HG03135 (cell line): ENCODE results near the gene SORBS1.
"Not testable (repeated sequence)": the region's sequence is repeated elsewhere in the genome, so short reads cannot be mapped to it uniquely, and the experiment has no call there.

Experiments used
- ATAC-seq: cut with Tn5 transposase; IDR thresholded peaks from one replicate; pipeline ENCODE4 v1.9.1; 2021; ENCODE audit warnings: mild to moderate bottlenecking, moderate library complexity; ENCODE audit not compliant: unreplicated experiment

SORBS1 gene

DNA sequence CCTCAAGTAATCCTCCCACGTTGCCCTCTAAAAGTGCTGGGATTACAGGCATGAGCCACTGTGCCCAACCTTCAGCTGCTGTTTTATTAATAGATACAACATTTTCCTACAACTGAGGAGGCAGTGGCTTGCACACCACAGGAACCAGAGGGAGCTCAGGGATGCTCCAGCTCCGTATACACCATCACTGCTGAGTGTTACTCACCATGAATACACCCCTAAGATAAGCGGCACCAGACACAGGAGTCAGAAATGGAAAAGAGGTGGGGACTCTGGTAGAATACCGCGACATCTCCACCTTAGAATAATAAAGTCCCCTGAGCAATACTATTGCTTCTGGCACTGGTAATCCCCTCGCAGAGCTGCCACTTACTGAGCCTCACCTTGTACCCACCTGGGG is 201.7 kb downstream of the SORBS1 start:
- ATAC-seq: no peak

DNA sequence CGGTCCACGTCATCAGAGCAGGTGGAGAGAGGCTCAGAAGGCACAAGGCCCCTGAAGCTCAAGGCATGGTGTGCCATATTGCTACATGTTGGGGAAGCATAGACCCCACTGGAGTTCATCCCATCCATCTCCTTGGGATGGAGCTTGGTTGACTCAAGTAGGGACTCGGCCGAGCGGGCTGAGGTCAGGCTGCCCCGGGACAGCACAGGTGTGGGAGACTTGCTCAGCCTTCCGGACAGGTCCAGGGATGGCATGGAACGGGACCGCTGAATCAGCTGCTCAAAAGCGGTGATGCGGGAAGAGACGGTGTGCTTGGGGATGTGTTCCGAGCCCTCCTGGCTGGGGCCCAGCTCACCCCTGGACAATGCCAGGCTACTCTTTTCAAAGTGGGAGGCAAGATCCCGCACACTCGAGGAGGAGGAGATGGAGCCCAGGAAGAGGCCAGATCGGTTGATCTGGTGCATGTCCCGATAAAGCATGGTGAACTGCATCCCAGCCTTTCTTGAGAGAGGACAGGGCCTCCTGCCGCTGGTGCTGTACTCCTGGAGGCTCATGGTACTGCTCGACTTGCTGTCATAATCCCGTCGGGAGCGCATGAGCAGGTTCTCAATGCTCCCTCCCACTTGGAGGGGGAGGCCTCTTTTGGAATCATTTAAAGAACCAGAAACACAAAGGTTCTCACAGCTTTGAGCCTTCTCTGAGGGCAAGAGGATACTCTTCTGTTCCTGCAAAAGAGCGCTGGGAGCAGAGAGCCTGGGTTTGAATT is 204.8 kb downstream of the SORBS1 start:
- no peak for ATAC-seq

DNA sequence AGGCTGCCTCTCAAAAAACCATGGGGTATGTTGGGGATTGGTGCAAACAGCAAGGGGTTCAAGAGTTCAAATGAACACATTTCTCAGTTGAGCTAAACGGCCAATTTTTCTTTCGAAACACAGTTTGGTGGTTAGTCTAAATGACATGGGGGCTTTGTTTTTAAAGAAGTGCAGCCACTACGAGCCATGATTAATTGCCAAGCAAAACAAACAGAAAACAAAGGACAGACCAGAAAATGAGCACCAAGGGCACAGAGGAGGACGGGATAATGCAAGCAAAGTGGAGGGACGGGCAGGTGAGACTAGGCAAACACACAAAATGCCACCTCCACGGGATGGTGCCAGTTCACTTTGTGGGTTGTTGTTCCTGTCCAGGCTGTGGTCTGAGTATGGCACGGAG is 205.9 kb downstream of the SORBS1 start:
- no peak for ATAC-seq

DNA sequence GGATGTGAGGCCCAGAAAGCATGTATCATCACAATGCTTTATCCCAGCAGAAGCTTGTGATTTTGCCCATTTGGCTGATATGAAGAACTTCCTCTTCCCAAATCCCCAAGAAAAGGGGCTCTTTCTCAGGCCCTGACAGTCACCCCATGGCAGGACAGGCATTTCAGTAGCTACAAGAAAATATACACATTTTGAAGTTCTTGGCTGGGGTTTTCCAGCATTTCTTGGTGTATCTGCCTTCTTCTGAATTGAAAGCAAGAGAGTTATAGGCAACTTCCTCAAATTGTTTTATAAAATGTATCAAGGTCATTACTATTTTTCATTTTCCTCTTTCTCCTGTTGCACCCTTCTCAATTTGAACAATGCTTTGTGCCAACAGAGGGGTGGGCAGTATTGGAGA is 207.1 kb downstream of the SORBS1 start:
- no peak for ATAC-seq

DNA sequence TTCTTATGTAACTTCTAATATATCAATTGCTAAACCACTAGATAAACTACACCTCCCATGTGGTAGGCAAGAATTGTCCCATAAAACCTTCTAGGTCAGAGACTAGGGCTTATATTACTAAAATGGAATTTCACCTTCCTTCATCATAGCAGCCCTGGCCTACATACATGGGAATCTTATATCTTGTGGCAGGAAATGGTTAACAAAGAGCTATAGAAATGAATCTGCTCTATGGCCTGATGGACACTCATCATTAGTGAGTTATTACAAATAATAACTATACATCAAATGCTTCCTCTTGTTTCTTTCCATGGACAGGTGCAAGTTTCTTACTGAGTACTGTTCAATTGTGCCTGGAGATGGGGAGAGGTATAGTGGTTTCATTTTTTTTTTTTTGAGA is 208.0 kb downstream of the SORBS1 start:
- ATAC-seq: no peak

DNA sequence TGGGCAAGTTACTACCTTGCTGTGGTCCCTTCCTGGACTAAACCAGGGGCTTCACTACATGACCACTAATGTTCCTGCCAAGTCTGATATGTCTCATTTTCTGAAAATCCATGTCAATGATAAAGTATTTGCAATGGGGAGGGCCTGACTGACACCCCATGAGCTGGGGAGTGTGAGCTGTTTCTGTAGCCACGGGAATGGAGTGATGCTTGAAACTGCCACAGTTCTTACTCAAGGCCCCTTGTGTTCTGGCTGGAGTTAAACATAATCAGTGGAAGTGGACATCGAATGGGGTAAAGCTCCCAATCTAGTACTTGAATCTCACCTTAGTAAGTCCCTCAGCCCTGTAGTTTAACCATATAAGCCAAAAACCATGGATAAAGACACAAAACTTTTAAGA is 208.5 kb downstream of the SORBS1 start:
- no peak for ATAC-seq

DNA sequence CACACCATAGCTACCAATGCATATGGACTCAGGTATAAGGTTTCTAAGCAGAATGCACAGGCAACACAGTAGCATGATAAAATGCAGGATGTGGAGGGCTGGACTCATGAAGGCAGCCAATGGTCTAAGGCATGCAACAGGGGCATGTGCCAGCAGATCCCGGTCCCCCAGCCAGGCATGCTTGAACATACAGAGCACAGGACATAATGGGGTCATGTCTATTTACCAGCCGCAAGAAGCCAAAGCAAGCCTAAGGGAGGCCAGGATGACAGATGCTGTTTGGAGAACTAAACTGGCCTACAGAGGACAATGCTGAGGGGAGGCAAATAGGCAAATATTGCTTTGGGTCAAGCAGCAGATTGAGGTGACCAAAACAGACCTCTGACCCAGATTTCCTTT is 210.3 kb downstream of the SORBS1 start:
- ATAC-seq: no peak

DNA sequence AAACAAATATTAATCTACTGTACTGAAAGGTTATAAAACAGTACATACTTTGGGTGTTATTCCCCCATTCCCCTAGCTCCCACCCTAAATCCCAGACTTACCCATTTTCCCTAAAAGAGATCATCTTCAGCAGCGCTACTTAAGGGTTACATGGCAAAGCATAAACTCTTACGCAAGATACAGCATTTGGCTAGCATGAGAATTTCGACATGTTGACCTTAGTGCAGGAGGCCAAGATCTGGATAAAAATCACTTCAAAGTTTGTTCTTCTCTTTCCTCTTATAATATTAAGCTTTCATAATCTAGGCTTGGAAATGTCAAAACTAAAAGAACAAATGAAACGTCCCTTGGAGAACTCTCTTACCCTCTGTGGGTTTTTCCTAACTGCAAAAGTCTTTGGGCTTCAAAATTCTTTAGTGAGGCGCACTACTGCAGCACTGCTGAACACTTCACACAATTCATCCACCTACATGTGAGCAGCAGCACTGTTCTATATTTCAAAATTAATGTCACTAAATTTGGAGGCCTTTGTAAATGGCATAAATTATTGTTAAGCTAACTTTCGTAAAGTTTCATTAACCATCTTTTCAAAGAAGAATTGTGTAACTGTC is 210.8 kb downstream of the SORBS1 start:
- no peak for ATAC-seq

DNA sequence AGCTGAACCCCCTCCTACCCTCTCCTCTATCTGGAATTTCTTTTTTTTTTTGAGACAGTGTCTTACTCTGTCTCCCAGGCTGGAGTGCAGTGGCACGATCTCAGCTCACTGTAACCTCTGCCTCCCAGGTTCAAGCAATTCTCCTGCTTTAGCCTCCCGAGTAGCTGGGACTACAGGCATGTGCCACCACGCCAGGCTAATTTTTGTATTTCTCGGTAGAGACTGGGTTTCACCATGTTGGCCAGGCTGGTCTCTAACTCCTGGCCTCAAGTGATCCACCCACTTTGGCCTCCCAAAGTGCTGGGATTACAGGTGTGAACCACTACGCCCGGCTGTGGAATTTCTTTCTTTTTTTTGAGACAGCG is 213.8 kb downstream of the SORBS1 start:
- ATAC-seq: not testable (repeated sequence)

DNA sequence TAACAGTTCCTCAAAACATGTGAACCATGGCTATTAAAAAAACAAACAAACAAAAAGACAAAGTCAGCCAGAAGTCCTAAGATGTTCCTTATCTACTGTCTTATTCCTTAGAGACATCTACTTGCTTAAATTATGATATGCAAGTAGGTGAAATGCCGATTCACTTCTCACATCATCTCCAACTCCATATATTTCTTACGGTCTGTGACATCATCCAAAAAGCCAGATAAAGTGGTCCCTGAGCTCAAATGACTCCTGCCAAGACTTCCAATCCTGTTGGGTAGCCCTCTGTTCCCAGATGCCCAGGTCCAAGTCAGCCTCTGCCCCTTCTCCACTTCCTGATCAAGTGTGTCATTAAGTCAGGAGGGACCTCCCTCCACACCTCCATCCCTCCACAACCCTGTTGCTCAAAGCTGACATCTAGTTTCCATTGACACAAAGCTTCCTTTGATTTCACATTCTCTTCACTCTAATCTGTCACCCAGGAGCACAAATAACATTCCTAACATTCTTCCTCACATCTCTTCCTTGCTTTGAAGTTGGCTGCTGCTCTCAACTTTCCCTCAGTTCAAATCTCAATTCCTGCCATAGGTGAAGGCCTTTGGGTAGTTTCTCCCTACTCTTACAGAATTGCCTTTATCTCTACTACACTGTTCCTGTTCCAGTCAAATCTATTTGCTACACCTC is 214.3 kb downstream of the SORBS1 start:
- no peak for ATAC-seq

DNA sequence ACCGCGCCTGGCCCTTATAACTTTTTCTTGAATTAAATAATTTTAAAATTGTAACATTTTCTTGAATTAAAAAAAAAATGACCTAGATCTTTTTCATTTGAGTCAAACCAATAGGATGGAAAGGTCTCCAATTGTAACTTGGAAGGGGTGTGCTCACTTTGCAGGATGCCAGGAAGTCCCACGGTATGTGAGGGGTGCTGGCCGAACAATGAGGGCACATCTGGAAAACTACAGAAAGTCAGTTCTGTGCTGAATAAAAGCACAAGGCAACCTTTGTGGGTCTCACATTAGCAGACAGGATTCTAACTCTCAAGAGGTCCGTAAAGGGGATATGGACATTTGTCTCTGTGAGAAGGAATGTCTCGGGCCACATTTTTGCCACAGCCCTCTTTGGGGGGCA is 217.6 kb downstream of the SORBS1 start:
- ATAC-seq: no peak

DNA sequence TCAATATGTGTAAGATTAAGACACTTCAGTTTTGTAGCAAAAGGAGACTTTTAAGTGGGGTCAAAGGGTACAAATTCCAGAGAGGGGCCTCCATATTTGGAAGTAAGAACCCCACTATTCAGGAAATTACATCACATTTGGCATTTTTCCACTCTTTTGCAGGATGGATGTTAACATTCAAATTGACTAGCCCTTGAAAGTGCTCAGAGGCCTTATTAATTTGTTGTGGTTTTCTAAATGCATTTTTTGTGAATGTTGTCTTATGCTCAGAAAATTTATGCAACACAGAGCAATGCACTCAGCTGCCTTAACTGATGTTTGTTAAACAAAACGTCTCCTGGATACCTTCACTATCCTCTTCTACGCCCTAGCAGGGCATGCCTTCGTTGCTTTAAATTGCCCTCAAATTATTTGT is 219.4 kb downstream of the SORBS1 start:
- no peak for ATAC-seq

DNA sequence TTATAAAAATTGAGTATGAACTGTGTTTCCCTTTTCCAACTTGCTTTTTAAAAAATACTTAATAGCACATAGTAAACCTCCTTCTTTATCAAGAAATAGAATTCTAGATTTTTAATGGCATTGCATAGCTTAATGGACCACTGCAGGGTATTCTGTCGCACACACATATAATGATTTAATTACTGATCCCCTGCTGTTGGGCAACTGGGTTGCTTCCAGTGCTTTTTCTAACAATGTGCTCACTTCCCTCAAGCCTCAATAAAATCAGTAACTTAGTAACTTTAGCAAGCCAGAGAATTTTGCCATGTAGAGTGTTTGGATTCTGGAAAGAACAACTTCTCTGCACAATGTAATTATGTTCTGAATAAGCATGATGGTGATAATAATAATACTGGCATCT is 221.3 kb downstream of the SORBS1 start:
- no peak for ATAC-seq

DNA sequence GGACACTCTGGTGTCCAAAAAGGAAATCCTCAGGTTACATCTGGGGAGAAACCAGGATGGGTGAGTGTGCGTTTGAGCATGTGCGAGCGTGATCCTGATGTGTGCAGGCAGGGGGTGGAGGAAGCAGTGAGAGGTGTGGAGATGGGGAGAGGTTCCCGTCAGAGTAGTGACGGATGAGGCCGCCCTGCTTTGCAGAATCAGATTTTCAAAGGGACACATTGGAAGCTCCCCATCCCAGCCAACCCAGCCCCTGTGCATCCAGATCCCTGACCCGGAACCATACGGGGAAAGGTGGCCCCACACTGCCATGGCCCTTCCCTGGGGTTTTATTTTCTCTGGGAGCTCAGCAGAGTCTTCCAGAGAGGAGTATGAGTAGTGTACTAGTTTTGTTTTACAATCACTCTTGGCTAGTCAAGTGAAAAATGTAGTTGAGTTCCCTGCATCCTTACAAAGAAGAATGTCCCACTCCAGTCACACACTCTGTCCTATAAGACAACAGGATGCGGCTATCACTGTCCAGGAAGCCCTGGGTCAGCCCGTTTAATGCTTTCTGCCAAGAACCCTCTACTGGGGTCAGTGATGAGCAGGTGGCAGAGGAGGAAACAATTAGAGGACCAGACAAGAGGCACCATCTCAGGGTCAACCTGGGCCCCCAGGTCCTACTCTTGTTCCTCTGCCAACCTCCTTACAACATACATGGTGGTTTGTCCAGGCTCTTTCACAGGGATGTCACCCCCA is 223.6 kb downstream of the SORBS1 start:
- ATAC-seq: no peak

DNA sequence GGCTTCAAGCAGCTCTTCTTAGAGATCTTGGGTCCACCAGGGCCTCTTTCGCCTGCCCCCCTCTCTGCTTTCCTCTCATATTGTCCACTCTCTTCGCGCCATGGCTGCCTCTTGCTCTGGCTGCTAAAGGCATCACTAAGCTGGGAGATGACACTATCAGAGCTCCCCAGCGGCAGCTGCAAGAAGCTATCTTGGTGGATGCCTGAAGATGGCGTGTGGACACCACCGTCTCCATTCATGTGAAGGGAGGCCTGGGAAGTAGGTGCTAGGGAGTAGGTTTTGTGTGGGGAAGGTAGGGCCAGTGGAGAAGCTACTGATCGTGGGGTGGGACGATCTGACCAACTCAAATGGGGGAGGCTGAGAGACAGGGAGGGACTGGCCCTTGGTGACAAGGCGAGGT is 224.5 kb downstream of the SORBS1 start:
- ATAC-seq: no peak

DNA sequence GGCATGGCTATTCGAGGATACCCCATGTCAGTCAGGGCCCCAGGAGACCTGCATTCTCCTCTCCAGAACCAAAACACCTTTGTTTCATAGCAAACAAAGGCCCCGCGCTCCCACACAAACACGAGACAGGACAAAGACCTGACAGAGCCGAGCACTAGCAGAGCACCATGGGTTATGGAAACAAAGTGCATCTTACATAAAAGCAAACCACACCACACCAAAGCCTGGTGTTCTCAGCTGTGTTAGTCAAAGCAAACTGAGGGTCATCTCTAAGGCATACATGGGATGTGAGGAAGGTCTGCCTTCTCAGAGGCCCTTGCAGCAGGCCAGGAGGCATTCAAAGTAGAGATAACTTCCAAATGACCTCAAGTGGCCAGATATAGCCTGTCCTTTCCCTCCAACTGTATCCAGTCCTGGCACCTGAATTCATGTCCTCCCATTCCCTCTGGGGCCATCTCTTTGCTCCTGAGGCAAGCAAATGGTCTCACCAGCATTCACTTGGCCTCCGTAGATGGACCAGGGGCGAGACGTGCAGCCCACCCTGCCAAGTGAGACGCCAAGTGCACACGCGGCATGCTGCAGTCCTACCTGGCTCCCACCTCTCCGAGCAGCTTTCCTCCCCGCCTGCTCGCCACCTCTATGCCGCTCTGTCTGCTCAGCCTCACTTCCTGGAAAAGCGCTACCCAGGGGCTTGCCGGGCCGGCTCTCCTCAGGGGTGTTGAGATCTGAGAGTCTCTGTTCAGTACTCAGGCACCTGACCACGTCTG is 225.1 kb downstream of the SORBS1 start:
- no peak for ATAC-seq

DNA sequence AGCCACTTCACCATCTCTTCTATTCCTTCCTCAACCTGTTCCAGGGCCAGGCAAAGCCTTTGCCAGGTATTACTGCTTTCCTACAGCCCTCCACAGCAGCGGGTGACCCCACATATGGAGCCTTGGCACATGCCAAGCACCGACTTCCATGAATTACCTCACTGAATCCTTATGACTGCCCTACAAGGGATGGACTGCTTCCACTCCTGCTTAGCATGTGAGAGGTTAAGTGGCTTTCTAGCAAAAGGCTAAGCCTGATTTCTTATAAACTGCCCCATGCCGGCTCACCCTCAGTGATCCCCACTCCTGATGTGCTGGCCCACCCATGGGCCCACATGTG is 226.4 kb downstream of the SORBS1 start:
- no peak for ATAC-seq

DNA sequence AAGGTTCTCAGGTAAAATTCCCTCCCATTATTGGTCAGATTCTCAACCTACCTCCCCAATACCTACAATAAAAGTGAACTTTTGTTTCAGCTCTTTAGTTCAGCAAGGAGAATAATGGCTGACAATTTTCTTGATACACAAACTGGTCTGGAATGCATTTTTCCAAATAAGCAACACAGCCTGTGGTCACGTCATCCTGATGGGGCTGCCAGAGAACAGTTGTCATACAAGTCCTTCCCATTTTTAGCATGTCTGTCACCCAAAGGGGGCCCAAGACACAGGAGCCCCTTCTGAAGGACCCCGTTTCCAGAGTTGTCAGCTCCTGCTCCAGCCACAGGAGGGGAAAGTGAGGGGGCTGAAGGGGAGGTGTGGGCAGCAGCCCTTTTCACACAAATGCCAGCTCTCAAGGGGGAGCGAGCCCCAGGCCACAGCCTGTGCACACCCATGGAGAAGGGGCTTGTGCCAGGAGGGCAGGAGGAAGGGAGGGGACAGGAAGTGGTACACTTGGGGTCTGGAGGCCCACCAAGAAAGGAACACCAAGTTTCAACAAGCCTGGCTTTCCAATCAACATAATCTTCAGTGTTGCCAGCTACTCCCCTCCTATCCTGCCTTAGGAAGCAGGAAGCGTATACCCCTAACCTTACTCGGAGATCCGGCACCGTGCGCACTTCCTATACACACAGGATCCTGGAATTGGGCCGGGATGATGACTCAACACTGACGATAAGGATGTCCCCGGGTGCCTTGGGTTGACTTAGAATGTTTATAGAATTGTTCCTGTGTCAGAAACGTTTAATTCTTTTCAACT is 227.0 kb downstream of the SORBS1 start:
- no peak for ATAC-seq

DNA sequence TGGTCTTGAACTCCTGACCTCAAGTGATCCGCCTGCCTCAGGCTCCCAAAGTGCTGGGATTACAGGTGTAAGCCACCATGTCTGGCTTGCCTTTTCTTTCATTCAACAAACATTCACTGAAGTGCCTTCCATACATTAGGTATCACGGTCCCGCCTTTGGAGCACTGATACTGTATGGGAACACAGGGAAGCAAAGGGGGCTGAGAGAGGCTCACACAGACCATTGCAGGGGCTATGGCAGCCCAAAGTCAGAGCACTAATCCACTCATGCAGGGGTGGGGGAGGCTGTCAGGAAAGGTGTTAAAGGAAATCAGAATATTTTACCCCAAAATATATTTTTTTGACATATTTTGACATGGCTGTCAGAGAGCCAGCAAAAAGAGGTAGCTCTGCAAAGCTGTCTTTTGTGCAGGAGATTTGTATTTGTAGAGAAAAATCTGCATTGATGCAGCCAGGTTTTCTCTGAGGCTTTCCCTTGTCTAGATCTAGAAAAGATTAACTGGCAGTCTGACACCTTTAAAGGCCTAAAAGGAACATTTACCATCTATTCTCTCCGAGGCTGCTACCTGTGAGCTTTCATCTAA is 228.4 kb downstream of the SORBS1 start:
- no peak for ATAC-seq

DNA sequence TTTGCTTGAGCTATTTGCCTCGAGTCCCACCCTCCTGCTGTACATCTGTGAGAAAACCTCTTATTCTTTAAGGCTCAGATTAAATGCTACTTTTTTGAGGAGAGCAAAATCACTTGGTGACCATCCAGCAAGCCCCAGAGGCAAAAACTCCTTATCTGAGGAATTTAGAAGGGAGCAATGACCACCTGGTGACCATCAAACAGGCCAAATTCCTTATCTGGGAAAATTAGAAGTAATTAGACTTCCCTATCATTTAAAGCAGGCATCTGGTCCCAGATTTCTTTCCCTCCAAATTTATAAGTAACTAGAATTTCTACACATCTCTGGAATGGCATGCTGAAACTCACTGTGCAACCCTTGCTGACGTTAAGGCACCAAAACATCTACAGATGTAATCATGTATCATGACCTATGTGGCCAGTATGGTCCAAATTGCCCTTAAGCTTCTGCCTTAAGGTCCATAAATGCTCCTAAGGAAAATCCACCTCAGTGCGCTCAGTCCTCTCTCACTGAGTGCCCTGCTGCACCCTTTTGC is 229.5 kb downstream of the SORBS1 start:
- ATAC-seq: no peak
